GM12878 (cell line): ENCODE results near the gene MTHFD2. TPM values are rescaled to one million over a fixed set of nuclear protein-coding genes. Genes with fewer than 3 reads are reported as not detected.
A peak's percentile ranks its signal among the peaks of the same experiment; 100 is the strongest.

Experiments used
- BCLAF1 ChIP-seq: fragments of 450-650 bp; IDR thresholded peaks from 2 replicates; pipeline ENCODE4 v1.6.1; 2017; ENCODE audit warnings: antibody characterized with exemption, mild to moderate bottlenecking, moderate library complexity
- ETV6 ChIP-seq, 2 experiments: fragments of 450-650 bp in 1 of 2; IDR thresholded peaks in 1 of 2; conservative IDR thresholded peaks in 1 of 2; 2 replicates each; pipeline ENCODE4 v1.6.1; 2014; ENCODE audit warnings: antibody characterized with exemption in 1 of 2, borderline replicate concordance in 1 of 2, low read depth in 1 of 2, mild to moderate bottlenecking in 1 of 2, moderate library complexity in 1 of 2
- LARP7 ChIP-seq: fragments of 450-650 bp; IDR thresholded peaks from 2 replicates; pipeline ENCODE4 v1.6.1; 2017; ENCODE audit warnings: mild to moderate bottlenecking
- MEF2A ChIP-seq: IDR thresholded peaks from 2 replicates; pipeline ENCODE4 v1.6.1; 2011; ENCODE audit warnings: low read depth, mild to moderate bottlenecking, low read length, moderate library complexity; ENCODE audit not compliant: insufficient read depth
- MEF2B ChIP-seq: fragments of 450-650 bp; IDR thresholded peaks from 2 replicates; pipeline ENCODE4 v1.6.1; 2018; ENCODE audit warnings: mild to moderate bottlenecking, moderate library complexity; ENCODE audit not compliant: partially characterized antibody, poor library complexity, severe bottlenecking
- MYB ChIP-seq: fragments of 150-350 bp; IDR thresholded peaks from 2 replicates; pipeline ENCODE4 v1.6.1; 2014; ENCODE audit warnings: mild to moderate bottlenecking, low read depth, low read length, borderline replicate concordance
- MYC ChIP-seq: IDR thresholded peaks from 2 replicates; pipeline ENCODE4 v1.6.1; 2011; ENCODE audit warnings: mild to moderate bottlenecking, low read length, moderate library complexity, inconsistent platforms; ENCODE audit not compliant: insufficient read depth, insufficient replicate concordance, insufficient read length, severe bottlenecking
- NFIC ChIP-seq: IDR thresholded peaks from 2 replicates; pipeline ENCODE4 v1.6.1; 2012; ENCODE audit warnings: low read depth, mild to moderate bottlenecking, inconsistent platforms, low read length, moderate library complexity
- POLR2AphosphoS5 ChIP-seq: IDR thresholded peaks from 2 replicates; pipeline ENCODE4 v1.6.1; 2011; ENCODE audit warnings: mild to moderate bottlenecking, low read length, inconsistent platforms
- RBBP5 ChIP-seq: fragments of 200-600 bp; sonication (generic); conservative IDR thresholded peaks from 2 replicates; pipeline ENCODE4 v1.6.1; 2016
- SMAD1 ChIP-seq: fragments of 450-650 bp; IDR thresholded peaks from 2 replicates; pipeline ENCODE4 v1.6.1; 2018; ENCODE audit warnings: mild to moderate bottlenecking, low read depth; ENCODE audit not compliant: partially characterized antibody
- TAF1 ChIP-seq: IDR thresholded peaks from 2 replicates; pipeline ENCODE4 v1.6.1; 2011; ENCODE audit warnings: mild to moderate bottlenecking, low read depth, low read length, borderline replicate concordance
- ZNF217 ChIP-seq: fragments of 450-650 bp; IDR thresholded peaks from 2 replicates; pipeline ENCODE4 v1.6.1; 2017; ENCODE audit warnings: antibody characterized with exemption, mild to moderate bottlenecking
- ZNF622 ChIP-seq: fragments of 450-650 bp; IDR thresholded peaks from 2 replicates; pipeline ENCODE4 v1.6.1; 2017; ENCODE audit warnings: mild to moderate bottlenecking, inconsistent platforms
- polyA plus RNA-seq, 11 experiments: library from polyadenylated mRNA; depleted of rRNA in 4 of 11; unstranded in 6 of 11; stranded (reverse) in 5 of 11; fragments of >200 nt; fragmentation: Nextera tagmentation in 4 of 11; fragmentation: Illumina TruSeq in 1 of 11; extraction: Ambion mirVana in 4 of 11; extraction: Trizol in 1 of 11; gene quantifications; 1 replicate in 1 of 11; 2 replicates in 10 of 11; pipeline versions ENCODE4 v1.2.1 to v1.2.3, GENCODE V29; 2011 to 2016; ENCODE audit warnings: inconsistent platforms in 2 of 11, missing spikeins in 2 of 11, low read depth in 1 of 11
- total RNA-seq, 4 experiments: library from RNA; depleted of rRNA in 3 of 4; stranded (reverse); fragments of >200 nt in 3 of 4; fragmentation: Illumina TruSeq in 1 of 4; extraction: Trizol in 1 of 4; gene quantifications; 2 replicates each; pipeline versions ENCODE4 v1.2.1 to v1.2.3, GENCODE V29; 2013 to 2021
- TF ChIP-seq, protein P1 (sequence below): fragments of 450-650 bp; formaldehyde crosslinking; IDR thresholded peaks from 2 replicates; pipeline ENCODE4 v1.4.0; 2020; ENCODE audit warnings: mild to moderate bottlenecking, moderate library complexity

Gene MTHFD2
- total and polyA plus RNA-seq, 10 of the 15 experiments (the other 5 are each of a cell fraction or from before 2014, with no cell fraction given): 128 to 292 (median 150) TPM

DNA sequence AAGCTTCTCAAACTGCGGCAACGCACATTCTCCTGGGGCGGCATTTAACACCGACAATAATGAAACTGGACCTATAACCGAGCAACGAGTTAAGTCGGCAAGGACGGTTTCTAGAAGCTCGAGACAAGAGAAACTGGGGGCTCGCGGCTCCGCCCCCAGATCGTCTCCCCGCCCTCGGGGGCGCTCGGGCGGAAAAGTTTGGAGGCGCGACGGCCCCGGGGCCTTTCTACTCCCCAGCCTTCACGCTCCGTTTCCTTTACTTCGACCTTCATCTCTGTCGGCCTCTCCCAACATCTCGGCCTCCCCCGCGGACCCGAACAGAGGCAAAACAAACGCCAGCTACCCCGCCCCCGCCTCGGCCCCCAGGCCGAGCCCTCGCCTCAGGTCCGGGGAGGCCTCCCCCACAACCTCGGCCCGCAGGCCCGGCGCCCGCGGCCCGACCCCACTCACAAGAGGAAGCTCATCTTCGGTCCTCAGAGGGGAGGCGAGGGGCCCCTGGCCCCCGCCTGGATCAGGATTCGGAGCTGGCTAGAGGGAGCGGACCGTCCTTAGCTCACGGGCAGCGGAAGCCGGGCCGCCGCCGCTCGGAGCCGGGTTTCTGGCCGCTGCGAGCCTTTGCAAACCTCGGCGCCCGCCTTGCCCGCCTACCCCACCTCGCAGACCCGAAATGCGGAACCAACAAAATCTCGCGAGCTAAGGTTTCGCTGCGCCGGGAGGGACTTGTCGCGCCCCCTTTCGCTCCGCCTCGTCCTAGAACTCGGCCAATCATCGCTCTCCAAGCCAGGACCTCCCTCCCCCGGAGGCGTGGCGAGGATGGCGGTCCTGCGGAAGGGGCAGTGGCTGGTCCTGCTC is 20.0 kb upstream of the MTHFD2 start, which contains the start of gene MOB1A (continued):
- TF ChIP-seq BCLAF1 (no peak), TAF1 (peak; percentile 97), ZNF217 (no peak), MEF2A (no peak), MYB (no peak), MYC (no peak), RBBP5 (no peak), ETV6 (conservative IDR thresholded peaks at IDR 0.05 in 1 of 2, IDR thresholded peaks at IDR 0.05 in 1 of 2; ENCODE audit: borderline replicate concordance in 1 of 2, low read depth in 1 of 2) (peak in 1 of 2 experiments; percentile 23; a peak in 1 of 4 replicates), MEF2B (peak; percentile 23), SMAD1 (no peak), LARP7 (no peak; the same call in none of the 2 replicates), NFIC (no peak), POLR2AphosphoS5 (peak; percentile 95), ZNF622 (no peak)
- TF ChIP-seq, protein P1, sequence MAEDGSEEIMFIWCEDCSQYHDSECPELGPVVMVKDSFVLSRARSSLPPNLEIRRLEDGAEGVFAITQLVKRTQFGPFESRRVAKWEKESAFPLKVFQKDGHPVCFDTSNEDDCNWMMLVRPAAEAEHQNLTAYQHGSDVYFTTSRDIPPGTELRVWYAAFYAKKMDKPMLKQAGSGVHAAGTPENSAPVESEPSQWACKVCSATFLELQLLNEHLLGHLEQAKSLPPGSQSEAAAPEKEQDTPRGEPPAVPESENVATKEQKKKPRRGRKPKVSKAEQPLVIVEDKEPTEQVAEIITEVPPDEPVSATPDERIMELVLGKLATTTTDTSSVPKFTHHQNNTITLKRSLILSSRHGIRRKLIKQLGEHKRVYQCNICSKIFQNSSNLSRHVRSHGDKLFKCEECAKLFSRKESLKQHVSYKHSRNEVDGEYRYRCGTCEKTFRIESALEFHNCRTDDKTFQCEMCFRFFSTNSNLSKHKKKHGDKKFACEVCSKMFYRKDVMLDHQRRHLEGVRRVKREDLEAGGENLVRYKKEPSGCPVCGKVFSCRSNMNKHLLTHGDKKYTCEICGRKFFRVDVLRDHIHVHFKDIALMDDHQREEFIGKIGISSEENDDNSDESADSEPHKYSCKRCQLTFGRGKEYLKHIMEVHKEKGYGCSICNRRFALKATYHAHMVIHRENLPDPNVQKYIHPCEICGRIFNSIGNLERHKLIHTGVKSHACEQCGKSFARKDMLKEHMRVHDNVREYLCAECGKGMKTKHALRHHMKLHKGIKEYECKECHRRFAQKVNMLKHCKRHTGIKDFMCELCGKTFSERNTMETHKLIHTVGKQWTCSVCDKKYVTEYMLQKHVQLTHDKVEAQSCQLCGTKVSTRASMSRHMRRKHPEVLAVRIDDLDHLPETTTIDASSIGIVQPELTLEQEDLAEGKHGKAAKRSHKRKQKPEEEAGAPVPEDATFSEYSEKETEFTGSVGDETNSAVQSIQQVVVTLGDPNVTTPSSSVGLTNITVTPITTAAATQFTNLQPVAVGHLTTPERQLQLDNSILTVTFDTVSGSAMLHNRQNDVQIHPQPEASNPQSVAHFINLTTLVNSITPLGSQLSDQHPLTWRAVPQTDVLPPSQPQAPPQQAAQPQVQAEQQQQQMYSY (CRISPR knock-in tag): 0 out of 2 replicates have a peak, but pooled peaks have one; percentile 44
